HCT116 (cell line): ENCODE results near the gene SF3B1.

Source experiments
- ATF3 ChIP-seq: IDR thresholded peaks from 2 replicates; pipeline ENCODE4 v1.6.1; 2012
- EZH2 ChIP-seq: fragments of 200-600 bp; sonication (generic); IDR thresholded peaks from 2 replicates; pipeline ENCODE4 v1.6.1; 2017; ENCODE audit warnings: antibody characterized with exemption, mixed run types
- EZH2phosphoT487 ChIP-seq: fragments of 200-600 bp; IDR thresholded peaks from 2 replicates; pipeline ENCODE4 v1.6.1; 2018; ENCODE audit warnings: antibody characterized with exemption, borderline replicate concordance
- FOSL1 ChIP-seq: IDR thresholded peaks from 2 replicates; pipeline ENCODE4 v1.6.1; 2012; ENCODE audit warnings: low read depth
- YY1 ChIP-seq: IDR thresholded peaks from 2 replicates; pipeline ENCODE4 v1.6.1; 2011; ENCODE audit warnings: low read length, low read depth, moderate library complexity, mild to moderate bottlenecking; ENCODE audit not compliant: insufficient replicate concordance; ENCODE audit errors: extremely low read depth
- ZNF274 ChIP-seq: fragments of 200-500 bp; sonication (Bioruptor generic); IDR thresholded peaks from 2 replicates; pipeline ENCODE4 v1.6.1; 2014; ENCODE audit warnings: mild to moderate bottlenecking, low read depth, low read length, inconsistent platforms
- TF ChIP-seq, protein P1 (sequence below), 3 experiments: fragments of 200-600 bp in 1 of 3; sonication (generic) in 1 of 3; IDR thresholded peaks in 2 of 3; conservative IDR thresholded peaks in 1 of 3; 2 replicates each; pipeline ENCODE4 v1.5.1; 2012 to 2017; ENCODE audit warnings: low read depth in 2 of 3, low read length in 2 of 3, antibody characterized with exemption in 1 of 3, borderline replicate concordance in 1 of 3, control low read depth in 1 of 3, mild to moderate bottlenecking in 1 of 3, mixed read lengths in 1 of 3, mixed run types in 1 of 3, moderate library complexity in 1 of 3; ENCODE audit not compliant: insufficient read depth in 1 of 3

DNA sequence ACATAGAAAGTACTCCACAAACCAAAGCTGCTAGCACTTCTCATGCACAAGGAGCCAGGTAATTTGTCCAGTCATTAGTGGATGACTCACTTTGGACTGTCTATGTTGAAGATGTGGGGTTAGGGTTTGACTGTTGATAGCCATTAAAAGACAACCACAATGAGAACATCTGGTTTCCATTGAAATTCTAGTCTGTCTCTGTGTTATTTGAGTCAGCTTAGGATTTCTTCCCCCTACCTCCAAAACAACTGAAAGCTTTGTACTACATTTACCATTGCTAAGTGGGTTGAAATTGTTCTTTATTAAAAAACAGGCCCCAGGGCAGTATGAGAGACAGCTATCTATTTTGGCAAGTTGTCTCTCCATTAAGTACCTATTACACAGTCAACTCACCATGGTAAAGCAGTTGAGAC is 74.1 kb downstream of the SF3B1 start:
- TF ChIP-seq EZH2phosphoT487 (no peak), ZNF274 (no peak), EZH2 (no peak), ATF3 (no peak), FOSL1 (no peak), YY1 (no peak)
- TF ChIP-seq, protein P1, sequence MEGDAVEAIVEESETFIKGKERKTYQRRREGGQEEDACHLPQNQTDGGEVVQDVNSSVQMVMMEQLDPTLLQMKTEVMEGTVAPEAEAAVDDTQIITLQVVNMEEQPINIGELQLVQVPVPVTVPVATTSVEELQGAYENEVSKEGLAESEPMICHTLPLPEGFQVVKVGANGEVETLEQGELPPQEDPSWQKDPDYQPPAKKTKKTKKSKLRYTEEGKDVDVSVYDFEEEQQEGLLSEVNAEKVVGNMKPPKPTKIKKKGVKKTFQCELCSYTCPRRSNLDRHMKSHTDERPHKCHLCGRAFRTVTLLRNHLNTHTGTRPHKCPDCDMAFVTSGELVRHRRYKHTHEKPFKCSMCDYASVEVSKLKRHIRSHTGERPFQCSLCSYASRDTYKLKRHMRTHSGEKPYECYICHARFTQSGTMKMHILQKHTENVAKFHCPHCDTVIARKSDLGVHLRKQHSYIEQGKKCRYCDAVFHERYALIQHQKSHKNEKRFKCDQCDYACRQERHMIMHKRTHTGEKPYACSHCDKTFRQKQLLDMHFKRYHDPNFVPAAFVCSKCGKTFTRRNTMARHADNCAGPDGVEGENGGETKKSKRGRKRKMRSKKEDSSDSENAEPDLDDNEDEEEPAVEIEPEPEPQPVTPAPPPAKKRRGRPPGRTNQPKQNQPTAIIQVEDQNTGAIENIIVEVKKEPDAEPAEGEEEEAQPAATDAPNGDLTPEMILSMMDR (IDR thresholded peaks at IDR 0.05 in 2 of 3, conservative IDR thresholded peaks at IDR 0.05 in 1 of 3; ENCODE audit: borderline replicate concordance in 1 of 3, insufficient read depth in 1 of 3, low read depth in 2 of 3, low read length in 2 of 3): no peak
